ENCODE data around the gene EEPD1.

Gene EEPD1

DNA sequence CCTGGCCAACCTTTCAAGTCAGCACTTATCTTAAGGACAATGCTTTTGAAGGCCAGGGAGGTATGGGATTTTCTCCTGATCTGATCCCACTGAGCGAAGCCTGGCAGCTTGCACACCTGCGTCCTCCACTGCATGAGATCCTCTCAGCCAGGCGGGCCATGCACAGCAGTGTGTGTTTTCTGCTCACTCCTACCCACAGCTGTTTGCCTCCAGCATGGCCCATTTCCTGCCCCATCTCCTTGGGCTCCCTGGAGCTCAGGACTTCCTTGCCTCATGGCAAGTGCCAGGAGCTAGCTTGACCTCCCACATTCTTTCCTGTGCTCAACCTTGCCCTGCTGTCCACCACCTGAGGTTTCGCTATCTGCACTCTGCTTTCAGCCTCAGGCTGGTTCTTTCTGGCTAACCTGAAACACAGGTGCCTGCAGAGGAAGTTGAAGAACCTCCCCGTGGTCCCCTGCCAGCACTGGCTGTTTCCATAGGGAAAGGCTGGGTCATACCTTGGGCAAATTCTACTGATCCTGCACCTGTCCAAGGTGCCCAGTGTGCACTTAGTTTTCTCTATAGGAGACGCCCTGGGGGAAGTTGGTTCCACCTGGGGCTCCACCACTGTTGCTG is 43.9 kb upstream of the EEPD1 start:
- Histone ChIP-seq H3K4me1 (ENCODE audit: control insufficient read depth, insufficient read depth, low read length) (no peaks in the 10 kb centered on the region), H3K4me3 (ENCODE audit: low read depth, low read length) (no peak overlapping the region), H3K27ac (ENCODE audit: extremely low read depth, low read depth, low read length) (no peak overlapping the region), H3K9me3 (ENCODE audit: control insufficient read depth, insufficient read depth, low read depth, low read length) (no peaks in the 10 kb centered on the region), H3K36me3 (ENCODE audit: control insufficient read depth in 2 of 2, insufficient read depth in 1 of 2, low read length in 2 of 2) (no peaks in the 10 kb centered on the region)
- ChIA-PET POLR2A (no interaction called here), CTCF (interaction anchor here (0.6 to 1.0 kb wide), 2 partner anchors 62 to 258 kb away, joined by 3 read pairs; a partner anchor contains a TSS)
- TF ChIP-seq GLIS1 (tag by site-specific recombination; IDR thresholded peaks at IDR 0.05), result peak; percentile 17; the same call in 1 of the 2 replicates
- TF ChIP-seq ZNF521 (tag by site-specific recombination; IDR thresholded peaks at IDR 0.05), result no peak
- no peak for TF ChIP-seq ZNF544 (tag by site-specific recombination; IDR thresholded peaks at IDR 0.05)
- TF ChIP-seq, protein P1, sequence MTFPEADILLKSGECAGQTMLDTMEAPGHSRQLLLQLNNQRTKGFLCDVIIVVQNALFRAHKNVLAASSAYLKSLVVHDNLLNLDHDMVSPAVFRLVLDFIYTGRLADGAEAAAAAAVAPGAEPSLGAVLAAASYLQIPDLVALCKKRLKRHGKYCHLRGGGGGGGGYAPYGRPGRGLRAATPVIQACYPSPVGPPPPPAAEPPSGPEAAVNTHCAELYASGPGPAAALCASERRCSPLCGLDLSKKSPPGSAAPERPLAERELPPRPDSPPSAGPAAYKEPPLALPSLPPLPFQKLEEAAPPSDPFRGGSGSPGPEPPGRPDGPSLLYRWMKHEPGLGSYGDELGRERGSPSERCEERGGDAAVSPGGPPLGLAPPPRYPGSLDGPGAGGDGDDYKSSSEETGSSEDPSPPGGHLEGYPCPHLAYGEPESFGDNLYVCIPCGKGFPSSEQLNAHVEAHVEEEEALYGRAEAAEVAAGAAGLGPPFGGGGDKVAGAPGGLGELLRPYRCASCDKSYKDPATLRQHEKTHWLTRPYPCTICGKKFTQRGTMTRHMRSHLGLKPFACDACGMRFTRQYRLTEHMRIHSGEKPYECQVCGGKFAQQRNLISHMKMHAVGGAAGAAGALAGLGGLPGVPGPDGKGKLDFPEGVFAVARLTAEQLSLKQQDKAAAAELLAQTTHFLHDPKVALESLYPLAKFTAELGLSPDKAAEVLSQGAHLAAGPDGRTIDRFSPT (tag by site-specific recombination; IDR thresholded peaks at IDR 0.05), result no peak
- TF ChIP-seq ZNF341 (tag by site-specific recombination; IDR thresholded peaks at IDR 0.05; ENCODE audit: low read depth), result no peak
- no peak for TF ChIP-seq OSR2 (tag by site-specific recombination; IDR thresholded peaks at IDR 0.05)
- TF ChIP-seq ZIC2 (tag by site-specific recombination; IDR thresholded peaks at IDR 0.05), result 0 out of 2 replicates have a peak, but pooled peaks have one; percentile 20
- TF ChIP-seq, protein P2, sequence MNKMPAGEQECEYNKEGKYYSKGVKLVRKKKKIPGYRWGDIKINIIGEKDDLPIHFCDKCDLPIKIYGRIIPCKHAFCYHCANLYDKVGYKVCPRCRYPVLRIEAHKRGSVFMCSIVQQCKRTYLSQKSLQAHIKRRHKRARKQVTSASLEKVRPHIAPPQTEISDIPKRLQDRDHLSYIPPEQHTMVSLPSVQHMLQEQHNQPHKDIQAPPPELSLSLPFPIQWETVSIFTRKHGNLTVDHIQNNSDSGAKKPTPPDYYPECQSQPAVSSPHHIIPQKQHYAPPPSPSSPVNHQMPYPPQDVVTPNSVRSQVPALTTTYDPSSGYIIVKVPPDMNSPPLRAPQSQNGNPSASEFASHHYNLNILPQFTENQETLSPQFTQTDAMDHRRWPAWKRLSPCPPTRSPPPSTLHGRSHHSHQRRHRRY (tag by site-specific recombination; IDR thresholded peaks at IDR 0.05), result no peak
- no peak for TF ChIP-seq ZNF501 (tag by site-specific recombination; IDR thresholded peaks at IDR 0.05)

DNA sequence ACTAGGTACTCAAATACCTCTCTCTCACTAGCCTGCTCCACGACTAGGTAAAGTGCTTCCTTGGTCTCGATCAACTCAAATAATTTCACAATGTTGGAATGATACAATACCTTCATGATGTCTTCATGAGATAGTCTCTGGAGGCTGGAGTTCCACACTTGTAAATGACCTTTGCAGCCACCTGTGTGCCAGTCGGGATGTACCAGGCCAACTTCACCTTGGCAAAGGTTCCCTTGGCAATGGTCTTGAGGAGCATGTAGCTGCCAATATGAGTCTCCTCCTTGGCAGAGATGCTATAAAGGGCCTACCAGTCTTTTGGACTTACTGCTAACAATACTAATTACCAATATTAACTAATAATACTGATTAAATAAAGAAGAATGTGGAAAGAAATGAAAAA is 42.5 kb upstream of the EEPD1 start:
- ChIA-PET POLR2A (no interaction called here), CTCF (no interaction called here)
- H3K4me1 ChIP-seq (ENCODE audit: control insufficient read depth, insufficient read depth, low read length), result 0 out of 2 replicates have a peak, but pooled peaks cover 2% of the 10 kb centered on the region
- no peak for TF ChIP-seq ZFP37 (tag by site-specific recombination; IDR thresholded peaks at IDR 0.05)
- TF ChIP-seq ZNF658 (tag by site-specific recombination; IDR thresholded peaks at IDR 0.05), result no peak
- TF ChIP-seq ZNF510 (tag by site-specific recombination; IDR thresholded peaks at IDR 0.05; ENCODE audit: insufficient replicate concordance), result no peak
- TF ChIP-seq ZNF792 (tag by site-specific recombination; IDR thresholded peaks at IDR 0.05), result no peak
- no peak for TF ChIP-seq ZBTB17 (tag by site-specific recombination; IDR thresholded peaks at IDR 0.05)
- no peak for TF ChIP-seq ZNF335 (tag by site-specific recombination; conservative IDR thresholded peaks at IDR 0.05)
- TF ChIP-seq SP2 (tag by site-specific recombination; IDR thresholded peaks at IDR 0.05), result no peak
- TF ChIP-seq ZNF266 (tag by site-specific recombination; IDR thresholded peaks at IDR 0.05; ENCODE audit: low read depth), result no peak
- H3K9me3 ChIP-seq (ENCODE audit: control insufficient read depth, insufficient read depth, low read depth, low read length), result no peaks in the 10 kb centered on the region
- no peaks in the 10 kb centered on the region for H3K36me3 ChIP-seq (ENCODE audit: control insufficient read depth in 2 of 2, insufficient read depth in 1 of 2, low read length in 2 of 2)
- H3K4me3 ChIP-seq (ENCODE audit: low read depth, low read length), result no peak overlapping the region
- no peak overlapping the region for H3K27ac ChIP-seq (ENCODE audit: extremely low read depth, low read depth, low read length)

DNA sequence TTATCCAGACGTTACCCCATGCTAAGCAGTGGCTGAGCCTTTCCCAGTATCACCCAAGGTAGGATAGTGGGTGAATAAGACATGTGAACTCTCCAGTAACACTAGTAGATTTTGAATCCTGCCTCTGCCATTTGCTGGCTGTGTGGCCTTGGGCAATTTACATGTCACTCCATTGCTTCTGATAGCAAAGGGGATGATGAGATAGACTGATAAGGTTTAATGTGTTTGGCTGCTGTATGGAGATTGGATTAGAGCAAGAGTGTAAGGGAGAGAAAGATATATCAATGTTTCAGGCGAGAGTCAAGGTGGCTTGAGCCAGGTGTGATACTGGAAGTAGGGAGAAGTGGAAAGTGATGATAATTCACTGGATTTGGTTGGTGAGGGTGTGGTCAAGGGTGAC is 40.1 kb upstream of the EEPD1 start:
- Histone ChIP-seq H3K36me3 (ENCODE audit: control insufficient read depth in 2 of 2, insufficient read depth in 1 of 2, low read length in 2 of 2) (no peaks in the 10 kb centered on the region), H3K27ac (ENCODE audit: extremely low read depth, low read depth, low read length) (no peak overlapping the region), H3K9me3 (ENCODE audit: control insufficient read depth, insufficient read depth, low read depth, low read length) (no peaks in the 10 kb centered on the region), H3K4me1 (ENCODE audit: control insufficient read depth, insufficient read depth, low read length) (peaks cover 6% of the 10 kb centered on the region; the same call in 1 of the 2 replicates), H3K4me3 (ENCODE audit: low read depth, low read length) (no peak overlapping the region)
- ChIA-PET CTCF (no interaction called here), POLR2A (no interaction called here)
- TF ChIP-seq ZNF624 (tag by site-specific recombination; IDR thresholded peaks at IDR 0.05) (no peak), MYNN (tag by site-specific recombination; IDR thresholded peaks at IDR 0.05; ENCODE audit: borderline replicate concordance) (no peak), ZNF292 (tag by site-specific recombination; IDR thresholded peaks at IDR 0.05; ENCODE audit: borderline replicate concordance, low read depth) (no peak), ZNF830 (tag by site-specific recombination; IDR thresholded peaks at IDR 0.05; ENCODE audit: low read depth) (no peak), ZNF132 (tag by site-specific recombination; IDR thresholded peaks at IDR 0.05; ENCODE audit: borderline replicate concordance) (no peak), GLIS2 (tag by site-specific recombination; IDR thresholded peaks at IDR 0.05) (no peak)
- TF ChIP-seq, protein P3, sequence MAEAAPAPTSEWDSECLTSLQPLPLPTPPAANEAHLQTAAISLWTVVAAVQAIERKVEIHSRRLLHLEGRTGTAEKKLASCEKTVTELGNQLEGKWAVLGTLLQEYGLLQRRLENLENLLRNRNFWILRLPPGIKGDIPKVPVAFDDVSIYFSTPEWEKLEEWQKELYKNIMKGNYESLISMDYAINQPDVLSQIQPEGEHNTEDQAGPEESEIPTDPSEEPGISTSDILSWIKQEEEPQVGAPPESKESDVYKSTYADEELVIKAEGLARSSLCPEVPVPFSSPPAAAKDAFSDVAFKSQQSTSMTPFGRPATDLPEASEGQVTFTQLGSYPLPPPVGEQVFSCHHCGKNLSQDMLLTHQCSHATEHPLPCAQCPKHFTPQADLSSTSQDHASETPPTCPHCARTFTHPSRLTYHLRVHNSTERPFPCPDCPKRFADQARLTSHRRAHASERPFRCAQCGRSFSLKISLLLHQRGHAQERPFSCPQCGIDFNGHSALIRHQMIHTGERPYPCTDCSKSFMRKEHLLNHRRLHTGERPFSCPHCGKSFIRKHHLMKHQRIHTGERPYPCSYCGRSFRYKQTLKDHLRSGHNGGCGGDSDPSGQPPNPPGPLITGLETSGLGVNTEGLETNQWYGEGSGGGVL (tag by site-specific recombination; IDR thresholded peaks at IDR 0.05), result no peak
- TF ChIP-seq, protein P4, sequence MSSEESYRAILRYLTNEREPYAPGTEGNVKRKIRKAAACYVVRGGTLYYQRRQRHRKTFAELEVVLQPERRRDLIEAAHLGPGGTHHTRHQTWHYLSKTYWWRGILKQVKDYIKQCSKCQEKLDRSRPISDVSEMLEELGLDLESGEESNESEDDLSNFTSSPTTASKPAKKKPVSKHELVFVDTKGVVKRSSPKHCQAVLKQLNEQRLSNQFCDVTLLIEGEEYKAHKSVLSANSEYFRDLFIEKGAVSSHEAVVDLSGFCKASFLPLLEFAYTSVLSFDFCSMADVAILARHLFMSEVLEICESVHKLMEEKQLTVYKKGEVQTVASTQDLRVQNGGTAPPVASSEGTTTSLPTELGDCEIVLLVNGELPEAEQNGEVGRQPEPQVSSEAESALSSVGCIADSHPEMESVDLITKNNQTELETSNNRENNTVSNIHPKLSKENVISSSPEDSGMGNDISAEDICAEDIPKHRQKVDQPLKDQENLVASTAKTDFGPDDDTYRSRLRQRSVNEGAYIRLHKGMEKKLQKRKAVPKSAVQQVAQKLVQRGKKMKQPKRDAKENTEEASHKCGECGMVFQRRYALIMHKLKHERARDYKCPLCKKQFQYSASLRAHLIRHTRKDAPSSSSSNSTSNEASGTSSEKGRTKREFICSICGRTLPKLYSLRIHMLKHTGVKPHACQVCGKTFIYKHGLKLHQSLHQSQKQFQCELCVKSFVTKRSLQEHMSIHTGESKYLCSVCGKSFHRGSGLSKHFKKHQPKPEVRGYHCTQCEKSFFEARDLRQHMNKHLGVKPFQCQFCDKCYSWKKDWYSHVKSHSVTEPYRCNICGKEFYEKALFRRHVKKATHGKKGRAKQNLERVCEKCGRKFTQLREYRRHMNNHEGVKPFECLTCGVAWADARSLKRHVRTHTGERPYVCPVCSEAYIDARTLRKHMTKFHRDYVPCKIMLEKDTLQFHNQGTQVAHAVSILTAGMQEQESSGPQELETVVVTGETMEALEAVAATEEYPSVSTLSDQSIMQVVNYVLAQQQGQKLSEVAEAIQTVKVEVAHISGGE (tag by site-specific recombination; conservative IDR thresholded peaks at IDR 0.05; ENCODE audit: low read depth), result no peak
